Heart left ventricle (tissue), 16 donors: ENCODE results near the gene GIT2. TPM values are rescaled to one million over a fixed set of nuclear protein-coding genes. Genes with fewer than 3 reads are reported as not detected.

Source experiments
- ATAC-seq, 4 donors: fragments of 200-7000 bp; cut with Tn5 transposase; one replicate each; pipeline ENCODE4 v1.9.1; 2020 to 2022; ENCODE audit warnings: moderate library complexity in 4 of 4, mild to moderate bottlenecking in 3 of 4, moderate number of reproducible peaks in 1 of 4
- DNase-seq, 5 donors: peaks; one replicate each; pipeline ENCODE4 v3.0.0-alpha.2; 2020
- H3K27ac ChIP-seq, 12 donors: fragments of 200-600 bp; sonication (generic) in 4 of 12; one replicate each; pipeline versions ENCODE4 v1.5.0 to v1.8.0; 2016 to 2022; ENCODE audit warnings: mild to moderate bottlenecking in 2 of 12
- H3K27me3 ChIP-seq, 9 donors: fragments of 200-600 bp; sonication (generic) in 2 of 9; one replicate each; pipeline versions ENCODE4 v1.5.1 to v1.8.0; 2016 to 2022; ENCODE audit warnings: mild to moderate bottlenecking in 3 of 9
- H3K36me3 ChIP-seq, 9 donors: fragments of 200-600 bp; sonication (generic) in 2 of 9; one replicate each; pipeline versions ENCODE4 v1.5.0 to v1.8.0; 2018 to 2022; ENCODE audit warnings: mild to moderate bottlenecking in 2 of 9
- H3K4me1 ChIP-seq, 12 donors: fragments of 200-600 bp; sonication (generic) in 4 of 12; one replicate each; pipeline versions ENCODE4 v1.5.0 to v1.8.0; 2016 to 2022; ENCODE audit warnings: mild to moderate bottlenecking in 3 of 12
- H3K4me3 ChIP-seq, 12 donors: fragments of 200-600 bp; sonication (generic) in 4 of 12; one replicate each; pipeline versions ENCODE4 v1.5.0 to v1.8.0; 2017 to 2022; ENCODE audit warnings: mild to moderate bottlenecking in 9 of 12, moderate library complexity in 4 of 12
- H3K9me3 ChIP-seq, 12 donors: fragments of 200-600 bp; sonication (generic) in 4 of 12; one replicate each; pipeline versions ENCODE4 v1.5.0 to v1.8.0; 2016 to 2022; ENCODE audit warnings: mild to moderate bottlenecking in 1 of 12
- POLR2A ChIP-seq, 2 donors: fragments of 450-650 bp; IDR thresholded peaks; one replicate each; pipeline ENCODE4 v1.6.1; 2017; ENCODE audit warnings: antibody characterized with exemption in 2 of 2, mild to moderate bottlenecking in 2 of 2, moderate library complexity in 2 of 2
- WGBS, 4 donors: extraction: QIAGEN DNeasy Blood & Tissue Kit in 2 of 4; methylation state at CpG; one replicate each; pipeline versions ENCODE4 v1.1.5 to v1.1.7; 2013 to 2018; 5-methylcytosine and 5-hydroxymethylcytosine counted together
- intact Hi-C, 10 donors: fragments of 100-400 bp; cut with DNase I; formaldehyde crosslinking; loops; one replicate each; pipeline versions ENCODE4 v1.11.1 to v1.14.2; 2022
- polyA plus RNA-seq, 2 donors: library from polyadenylated mRNA; stranded (reverse); fragments of 200-250 nt; gene quantifications; one replicate each; pipeline ENCODE4 v1.2.3, GENCODE V29; 2013
- total RNA-seq, 9 donors: library from RNA; depleted of rRNA in 2 of 9; stranded (reverse); fragments of >200 nt in 2 of 9; fragmentation: NEBNext Ultra II Directional in 3 of 9; extraction: Animal tissue kit (Norgen Biotek cat#: 25700) in 3 of 9; gene quantifications; one replicate each; pipeline versions ENCODE4 v1.1.0 to v1.2.4, GENCODE V29; 2016 to 2023
- TF ChIP-seq, protein P1 (sequence below), 12 donors: fragments of 200-600 bp; sonication (generic) in 4 of 12; IDR thresholded peaks; one replicate each; pipeline versions ENCODE4 v1.5.0 to v1.8.0; 2018 to 2022; ENCODE audit warnings: antibody characterized with exemption in 12 of 12, mild to moderate bottlenecking in 5 of 12
- donor health status: ischemic (EF 13 %, LVEDD 7.1; RV severe dilation, severe dysfunction).
- donor health status: healthy with polysubstance abuse.
- donor health status: DM: no; HTN: yes; CAD: no.
- donor health status: DM: no; HTN: no; CAD: no.
- donor health status: ischemic (EF 25% LVEDD 6.9; RV normal size, moderate dysfunction).
- donor health status: ischemic (EF 25% LVEDD 5.7; RV mildly dilated, moderate dysfunction).
- donor health status: healthy.
- donor health status: DM: yes; HTN: yes; CAD: no.
- donor health status: ischemic (EF 35%, LVEDD 5.7; RV mildly dilated, moderate dysfunction).
- donor health status: nonischemic (EF 11% LVEDD 7.7; RV severe dilation, severe dysfunction).
- donor health status: DM: yes; HTN: yes; CAD: no.
- donor health status: PGD.
- donor health status: ischemic (EF 29% LVEDD 5.4; RV normal size, mild dysfunction).
- donor health status: nonischemic (EF 23%, LVEDD 6.1; RV moderate dilation, normal function).

GIT2 gene
- total and polyA plus RNA-seq, 11 donors, result 17.4 to 56.7 (median 36.2) TPM

DNA sequence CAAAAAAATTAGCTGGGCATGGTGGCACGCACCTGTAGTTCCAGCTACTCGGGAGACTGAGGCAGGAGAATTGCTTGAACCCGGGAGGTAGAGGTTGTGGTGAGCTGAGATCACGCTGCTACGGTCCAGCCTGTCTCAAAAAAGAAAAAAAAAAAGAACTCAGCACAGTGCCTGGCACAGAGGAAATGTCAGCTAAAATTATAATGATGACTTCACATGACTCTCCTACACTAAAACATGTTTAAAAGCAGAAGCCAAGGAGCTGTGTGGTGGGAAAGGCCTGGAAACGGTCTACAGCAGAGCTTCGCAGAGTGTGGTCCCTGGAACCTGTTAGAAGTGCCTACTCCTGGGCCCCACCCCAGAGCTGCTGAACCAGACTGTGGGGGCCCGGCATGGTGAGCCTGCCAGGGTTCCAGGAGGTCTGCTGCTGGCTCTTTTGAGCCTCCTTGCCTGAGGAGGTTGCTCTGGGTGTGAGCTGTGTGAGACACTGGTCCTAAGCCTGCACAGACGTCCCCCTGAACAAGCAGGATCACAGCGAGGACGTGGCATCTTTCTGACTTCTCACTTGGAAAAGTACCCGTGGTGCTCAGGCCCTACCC, 68.0 kb downstream of the GIT2 start:
- H3K9me3 ChIP-seq, result no peaks in the 10 kb centered on the region
- no peak for DNase-seq
- WGBS, 4 donors, result 83 to 94% (median 87%) methylated on average over 12 of the region's 12 CpGs
- ATAC-seq, result peak in 2 of 4 donors; percentile 29 to 54
- no peak overlapping the region for H3K4me3 ChIP-seq
- H3K27ac ChIP-seq, result no peak overlapping the region
- TF ChIP-seq, protein P1, sequence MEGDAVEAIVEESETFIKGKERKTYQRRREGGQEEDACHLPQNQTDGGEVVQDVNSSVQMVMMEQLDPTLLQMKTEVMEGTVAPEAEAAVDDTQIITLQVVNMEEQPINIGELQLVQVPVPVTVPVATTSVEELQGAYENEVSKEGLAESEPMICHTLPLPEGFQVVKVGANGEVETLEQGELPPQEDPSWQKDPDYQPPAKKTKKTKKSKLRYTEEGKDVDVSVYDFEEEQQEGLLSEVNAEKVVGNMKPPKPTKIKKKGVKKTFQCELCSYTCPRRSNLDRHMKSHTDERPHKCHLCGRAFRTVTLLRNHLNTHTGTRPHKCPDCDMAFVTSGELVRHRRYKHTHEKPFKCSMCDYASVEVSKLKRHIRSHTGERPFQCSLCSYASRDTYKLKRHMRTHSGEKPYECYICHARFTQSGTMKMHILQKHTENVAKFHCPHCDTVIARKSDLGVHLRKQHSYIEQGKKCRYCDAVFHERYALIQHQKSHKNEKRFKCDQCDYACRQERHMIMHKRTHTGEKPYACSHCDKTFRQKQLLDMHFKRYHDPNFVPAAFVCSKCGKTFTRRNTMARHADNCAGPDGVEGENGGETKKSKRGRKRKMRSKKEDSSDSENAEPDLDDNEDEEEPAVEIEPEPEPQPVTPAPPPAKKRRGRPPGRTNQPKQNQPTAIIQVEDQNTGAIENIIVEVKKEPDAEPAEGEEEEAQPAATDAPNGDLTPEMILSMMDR (IDR thresholded peaks at IDR 0.05), result no peak
- no peak for TF ChIP-seq POLR2A (IDR thresholded peaks at IDR 0.05)
- intact Hi-C loops, result loop anchor here in 1 of 10 donors (2.0 kb wide), 1 partner anchor 75 kb away; no protein-coding TSS in a partner anchor
- peaks cover 0 to 92% (median 56%) of the 10 kb centered on the region in 9 donors for H3K36me3 ChIP-seq
- peaks cover 0 to 16% (median 4%) of the 10 kb centered on the region in 12 donors for H3K4me1 ChIP-seq
- H3K27me3 ChIP-seq, result no peaks in the 10 kb centered on the region

DNA sequence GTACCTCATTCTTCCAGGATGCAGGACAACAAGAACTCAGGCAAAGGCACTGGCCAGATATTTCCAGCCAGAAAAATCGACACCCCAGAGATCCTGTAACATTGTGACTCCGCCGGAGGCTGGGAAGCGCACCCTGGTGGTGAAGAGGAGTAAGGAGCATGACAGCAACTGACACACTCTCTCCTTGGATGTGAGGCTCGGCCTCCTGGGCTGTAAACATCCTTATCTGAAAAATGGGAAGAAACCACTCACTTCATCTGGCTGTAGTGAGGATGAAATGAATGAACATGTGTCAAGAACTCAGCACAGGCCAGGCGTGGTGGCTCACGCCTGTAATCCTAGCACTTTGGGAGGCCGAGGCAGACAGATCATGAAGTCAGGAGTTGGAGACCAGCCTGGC, 68.5 kb downstream of the GIT2 start:
- H3K36me3 ChIP-seq, result peaks cover 0 to 91% (median 54%) of the 10 kb centered on the region in 9 donors
- no peak for TF ChIP-seq POLR2A (IDR thresholded peaks at IDR 0.05)
- TF ChIP-seq, protein P1 (IDR thresholded peaks at IDR 0.05), result peak; percentile 26 to 63 (median 44)
- no peak for DNase-seq
- ATAC-seq, result peak in 3 of 4 donors; percentile 21 to 37 (median 28)
- H3K9me3 ChIP-seq, result no peaks in the 10 kb centered on the region
- no peak overlapping the region for H3K27ac ChIP-seq
- peaks cover 0 to 14% (median 3%) of the 10 kb centered on the region in 12 donors for H3K4me1 ChIP-seq
- no peaks in the 10 kb centered on the region for H3K27me3 ChIP-seq
- 77 to 81% (median 81%) methylated on average over 8 of the region's 8 CpGs for WGBS, 4 donors
- intact Hi-C loops, result loop anchor here in 1 of 10 donors (2.0 kb wide), 1 partner anchor 75 kb away; no protein-coding TSS in a partner anchor
- H3K4me3 ChIP-seq, result no peak overlapping the region

DNA sequence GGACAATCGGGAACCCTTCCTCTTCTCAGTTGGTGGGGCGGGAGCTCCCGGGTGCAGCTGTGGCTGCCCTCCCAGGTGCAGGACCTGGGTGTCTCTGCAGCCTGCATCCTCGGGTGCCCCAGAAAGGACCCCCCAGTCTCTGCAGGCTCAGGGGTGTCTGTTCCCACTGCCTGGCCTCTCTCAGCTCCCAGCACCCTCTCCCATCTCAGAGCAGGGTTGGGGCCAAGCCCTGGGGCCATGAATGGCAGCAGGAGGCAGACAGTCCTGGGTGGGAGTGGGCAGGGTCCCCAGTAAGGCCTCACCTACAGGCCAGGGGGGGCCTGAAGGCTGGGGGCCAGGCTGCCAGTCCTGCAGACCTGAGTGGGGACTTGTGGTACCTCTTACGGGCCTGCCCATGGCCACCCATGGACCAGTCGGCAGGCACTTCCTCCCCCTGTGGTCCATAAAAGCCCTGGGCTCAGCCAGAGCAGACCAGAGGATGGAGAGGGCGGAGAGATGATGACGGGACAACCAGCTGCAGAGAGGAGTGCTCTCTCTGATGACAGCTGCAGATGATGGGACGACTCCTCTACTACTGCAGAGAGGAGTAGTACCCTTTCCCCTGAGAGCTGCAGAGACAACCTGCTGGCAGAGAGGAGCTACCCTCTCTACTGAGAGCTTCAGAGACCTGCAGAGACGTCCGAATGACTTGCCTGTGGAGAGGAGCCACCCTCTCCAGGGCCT, 69.5 kb downstream of the GIT2 start:
- no peak for DNase-seq
- Histone ChIP-seq H3K27me3 (no peaks in the 10 kb centered on the region), H3K4me1 (peaks cover 0 to 7% (median 0%) of the 10 kb centered on the region in 12 donors), H3K27ac (no peak overlapping the region), H3K9me3 (no peaks in the 10 kb centered on the region), H3K4me3 (no peak overlapping the region), H3K36me3 (peaks cover 0 to 84% (median 52%) of the 10 kb centered on the region in 9 donors)
- no peak for ATAC-seq
- 88 to 91% (median 90%) methylated on average over 7 to 11 of the region's 11 CpGs for WGBS, 4 donors
- intact Hi-C loops, result no loop called here
- TF ChIP-seq POLR2A (IDR thresholded peaks at IDR 0.05), result no peak
- TF ChIP-seq, protein P1 (IDR thresholded peaks at IDR 0.05), result no peak

- WGBS, 4 donors, result 91 to 100% (median 97%) methylated on average over 2 to 8 of the region's 8 CpGs
- no peak for ATAC-seq
- peaks cover 0 to 84% (median 50%) of the 10 kb centered on the region in 9 donors for H3K36me3 ChIP-seq
- H3K4me1 ChIP-seq, result peaks cover 0 to 7% (median 0%) of the 10 kb centered on the region in 12 donors
- intact Hi-C loops, result no loop called here
- no peaks in the 10 kb centered on the region for H3K9me3 ChIP-seq
- H3K4me3 ChIP-seq, result no peak overlapping the region
- no peak for DNase-seq
- H3K27ac ChIP-seq, result no peak overlapping the region
- no peaks in the 10 kb centered on the region for H3K27me3 ChIP-seq
- no peak for TF ChIP-seq POLR2A (IDR thresholded peaks at IDR 0.05)
- TF ChIP-seq, protein P1 (IDR thresholded peaks at IDR 0.05), result no peak
These were observed 70.2 kb downstream of the GIT2 start for GRCh38 chr12:109926016-109926415.
